Omental fat pad (tissue), 4 donors: ENCODE data around the gene CLDN18. TPM values are rescaled to one million over a fixed set of nuclear protein-coding genes. Genes with fewer than 3 reads are reported as not detected.

ENCODE experiments used
- ATAC-seq: fragments of 150-250 bp; one replicate; pipeline ENCODE4 v1.9.1; 2016; ENCODE audit warnings: mild to moderate bottlenecking, moderate library complexity; ENCODE audit not compliant: low FRiP score
- DNase-seq: peaks from one replicate; pipeline ENCODE4 v3.0.0-alpha.2; 2019; ENCODE audit warnings: low spot score
- total RNA-seq, 4 donors: library from RNA; depleted of rRNA; stranded (reverse); fragments of >200 nt; gene quantifications; one replicate each; pipeline ENCODE4 v1.1.0, GENCODE V29; 2016
- TF ChIP-seq, protein P1 (sequence below), 3 donors: fragments of 450-650 bp; IDR thresholded peaks; one replicate each; pipeline ENCODE4 v1.5.1; 2016 to 2017; ENCODE audit warnings: antibody characterized with exemption in 3 of 3, mild to moderate bottlenecking in 3 of 3, moderate library complexity in 2 of 3

The CLDN18 gene
- total RNA-seq, 4 donors from 2014 or later = not detected

- TF ChIP-seq, protein P1, sequence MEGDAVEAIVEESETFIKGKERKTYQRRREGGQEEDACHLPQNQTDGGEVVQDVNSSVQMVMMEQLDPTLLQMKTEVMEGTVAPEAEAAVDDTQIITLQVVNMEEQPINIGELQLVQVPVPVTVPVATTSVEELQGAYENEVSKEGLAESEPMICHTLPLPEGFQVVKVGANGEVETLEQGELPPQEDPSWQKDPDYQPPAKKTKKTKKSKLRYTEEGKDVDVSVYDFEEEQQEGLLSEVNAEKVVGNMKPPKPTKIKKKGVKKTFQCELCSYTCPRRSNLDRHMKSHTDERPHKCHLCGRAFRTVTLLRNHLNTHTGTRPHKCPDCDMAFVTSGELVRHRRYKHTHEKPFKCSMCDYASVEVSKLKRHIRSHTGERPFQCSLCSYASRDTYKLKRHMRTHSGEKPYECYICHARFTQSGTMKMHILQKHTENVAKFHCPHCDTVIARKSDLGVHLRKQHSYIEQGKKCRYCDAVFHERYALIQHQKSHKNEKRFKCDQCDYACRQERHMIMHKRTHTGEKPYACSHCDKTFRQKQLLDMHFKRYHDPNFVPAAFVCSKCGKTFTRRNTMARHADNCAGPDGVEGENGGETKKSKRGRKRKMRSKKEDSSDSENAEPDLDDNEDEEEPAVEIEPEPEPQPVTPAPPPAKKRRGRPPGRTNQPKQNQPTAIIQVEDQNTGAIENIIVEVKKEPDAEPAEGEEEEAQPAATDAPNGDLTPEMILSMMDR (IDR thresholded peaks at IDR 0.05) = no peak
- no peak for DNase-seq
These were observed 37.7 kb downstream of the CLDN18 start for GRCh38 chr3:138047596-138048158.

GRCh38 chr3:138049157-138049919 is 39.4 kb downstream of the CLDN18 start:
- no peak for DNase-seq
- TF ChIP-seq, protein P1 (IDR thresholded peaks at IDR 0.05) = no peak
- ATAC-seq = no peak

More at GRCh38 chr3:138047596-138048158, 37.7 kb downstream of the CLDN18 start:
- no peak for ATAC-seq

- TF ChIP-seq, protein P1 (IDR thresholded peaks at IDR 0.05) = no peak
- DNase-seq (no peak), ATAC-seq (no peak)
These were observed 42.2 kb downstream of the CLDN18 start for GRCh38 chr3:138051947-138052802.

- DNase-seq = no peak
- no peak for ATAC-seq
- TF ChIP-seq, protein P1 (IDR thresholded peaks at IDR 0.05) = no peak
These were observed 44.1 kb downstream of the CLDN18 start for GRCh38 chr3:138054057-138054456.

DNA sequence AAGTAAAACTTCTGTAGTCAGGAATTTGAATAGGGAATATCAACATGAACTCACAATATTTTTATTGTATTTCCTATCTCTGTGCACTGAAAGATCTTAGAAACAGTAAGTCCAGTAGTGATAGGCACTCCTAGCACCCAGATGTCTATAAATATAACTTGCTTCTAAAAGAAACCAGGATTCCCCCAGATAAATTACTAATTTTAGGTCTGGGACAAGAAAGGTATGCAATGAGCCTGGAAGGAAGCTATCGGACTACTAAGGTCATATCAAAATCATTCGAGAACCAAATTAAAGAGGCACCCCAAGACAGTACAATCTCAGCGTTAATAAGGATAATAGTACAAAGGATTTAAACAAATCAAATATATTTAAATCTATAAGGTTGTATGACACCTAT is 47.4 kb downstream of the CLDN18 start:
- TF ChIP-seq, protein P1 (IDR thresholded peaks at IDR 0.05) = no peak
- DNase-seq = no peak
- ATAC-seq = no peak

- TF ChIP-seq, protein P1 (IDR thresholded peaks at IDR 0.05) = no peak
- ATAC-seq (no peak), DNase-seq (no peak)
These were observed 49.3 kb downstream of the CLDN18 start for GRCh38 chr3:138059261-138059660.
